GM18499 (cell line): ENCODE results near the gene BRD2.

Experiments
- ATAC-seq: cut with Tn5 transposase; IDR thresholded peaks from one replicate; pipeline ENCODE4 v1.9.1; 2021; ENCODE audit warnings: moderate number of reproducible peaks; ENCODE audit not compliant: insufficient read depth, unreplicated experiment

Gene BRD2

GRCh38 chr6:32984622-32985389 lies 16.4 kb downstream of the BRD2 start:
- no peak for ATAC-seq

GRCh38 chr6:32989368-32989767 lies 21.0 kb downstream of the BRD2 start:
- ATAC-seq = no peak

GRCh38 chr6:32991972-32992371 lies 23.6 kb downstream of the BRD2 start:
- no peak for ATAC-seq

- no peak for ATAC-seq
Measured at GRCh38 chr6:32993363-32993973, 25.1 kb downstream of the BRD2 start.

GRCh38 chr6:32995448-32995847 lies 27.1 kb downstream of the BRD2 start:
- ATAC-seq = no peak

- no peak for ATAC-seq
Measured at GRCh38 chr6:33000055-33000454, 31.7 kb downstream of the BRD2 start.

GRCh38 chr6:33001685-33002084 lies 33.3 kb downstream of the BRD2 start:
- ATAC-seq = no peak

- no peak for ATAC-seq
Measured at GRCh38 chr6:33004940-33005339, 36.5 kb downstream of the BRD2 start.

GRCh38 chr6:33007831-33008400 lies 39.5 kb downstream of the BRD2 start:
- no peak for ATAC-seq

GRCh38 chr6:33008944-33009861 lies 40.8 kb downstream of the BRD2 start, which contains the start of gene HLA-DOA:
Gene HLA-DOA (minus strand): TSS chr6:33009591.
- ATAC-seq = no peak

- ATAC-seq = no peak
Measured at GRCh38 chr6:33010356-33010755, 42.0 kb downstream of the BRD2 start.

GRCh38 chr6:33013608-33014007 lies 45.2 kb downstream of the BRD2 start:
- no peak for ATAC-seq

- ATAC-seq = no peak
Measured at GRCh38 chr6:33014841-33015634, 46.6 kb downstream of the BRD2 start.

- no peak for ATAC-seq
Measured at GRCh38 chr6:33015798-33016197, 47.4 kb downstream of the BRD2 start.

GRCh38 chr6:33017018-33017417 lies 48.6 kb downstream of the BRD2 start:
- ATAC-seq = no peak

- ATAC-seq = no peak
Measured at GRCh38 chr6:33017694-33018353, 49.4 kb downstream of the BRD2 start.

GRCh38 chr6:33018418-33018817 lies 50.0 kb downstream of the BRD2 start:
- no peak for ATAC-seq

- ATAC-seq = no peak
Measured at GRCh38 chr6:33018904-33019303, 50.5 kb downstream of the BRD2 start.

- no peak for ATAC-seq
Measured at GRCh38 chr6:33019372-33019771, 51.0 kb downstream of the BRD2 start.
